Measurements from ENCODE around the gene KCNJ11.

DNA sequence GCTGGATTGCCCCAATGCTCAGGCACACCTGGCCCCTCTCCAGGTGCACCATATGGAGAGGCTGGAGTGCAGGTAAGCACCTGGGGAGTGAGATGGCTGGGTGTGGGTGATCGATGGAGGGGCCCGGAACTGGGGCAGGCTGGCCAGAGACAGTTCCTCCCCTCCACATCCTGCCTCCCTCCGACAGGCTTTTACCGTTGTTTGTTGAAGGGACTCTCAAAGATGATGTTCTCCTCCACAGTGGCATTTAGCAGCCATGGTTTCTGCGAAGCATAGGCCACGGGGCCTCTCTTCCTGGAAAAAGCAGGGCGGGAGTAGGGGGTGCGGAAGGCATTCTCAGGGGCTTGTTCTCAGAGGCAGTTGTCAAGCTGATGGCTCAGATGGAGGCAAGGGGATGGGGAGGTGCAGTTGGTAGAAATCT, 25.9 kb upstream of the KCNJ11 start:
- TF ChIP-seq, protein P1, sequence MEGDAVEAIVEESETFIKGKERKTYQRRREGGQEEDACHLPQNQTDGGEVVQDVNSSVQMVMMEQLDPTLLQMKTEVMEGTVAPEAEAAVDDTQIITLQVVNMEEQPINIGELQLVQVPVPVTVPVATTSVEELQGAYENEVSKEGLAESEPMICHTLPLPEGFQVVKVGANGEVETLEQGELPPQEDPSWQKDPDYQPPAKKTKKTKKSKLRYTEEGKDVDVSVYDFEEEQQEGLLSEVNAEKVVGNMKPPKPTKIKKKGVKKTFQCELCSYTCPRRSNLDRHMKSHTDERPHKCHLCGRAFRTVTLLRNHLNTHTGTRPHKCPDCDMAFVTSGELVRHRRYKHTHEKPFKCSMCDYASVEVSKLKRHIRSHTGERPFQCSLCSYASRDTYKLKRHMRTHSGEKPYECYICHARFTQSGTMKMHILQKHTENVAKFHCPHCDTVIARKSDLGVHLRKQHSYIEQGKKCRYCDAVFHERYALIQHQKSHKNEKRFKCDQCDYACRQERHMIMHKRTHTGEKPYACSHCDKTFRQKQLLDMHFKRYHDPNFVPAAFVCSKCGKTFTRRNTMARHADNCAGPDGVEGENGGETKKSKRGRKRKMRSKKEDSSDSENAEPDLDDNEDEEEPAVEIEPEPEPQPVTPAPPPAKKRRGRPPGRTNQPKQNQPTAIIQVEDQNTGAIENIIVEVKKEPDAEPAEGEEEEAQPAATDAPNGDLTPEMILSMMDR (IDR thresholded peaks at IDR 0.05), result no peak
- TF ChIP-seq POLR2A (IDR thresholded peaks at IDR 0.05), result no peak

Data from testis (tissue), 2 donors.